Measurements from ENCODE around the gene IGFBP7.
A peak's percentile ranks its signal among the peaks of the same experiment; 100 is the strongest.

Gene IGFBP7

GRCh38 chr4:57109847-57110639 is at the start of gene IGFBP7:
IGFBP7 (minus strand) TSS chr4:57110385; CDS start chr4:57110351, 34 bp downstream.
- ChIA-PET CTCF (no interaction called here), POLR2A (interaction anchor here (0.5 to 1.2 kb wide), 2 partner anchors 9 to 10 kb away, joined by 3 to 4 read pairs; no protein-coding TSS in a partner anchor)
- peak; percentile 48 for DNase-seq (ENCODE audit: extremely low spot score)
- no peak for TF ChIP-seq ELF4 (IDR thresholded peaks at IDR 0.05)
- 0 out of 2 replicates have a peak, but pooled peaks have one; percentile 36 for TF ChIP-seq LEF1 (IDR thresholded peaks at IDR 0.05; ENCODE audit: borderline replicate concordance)

GRCh38 chr4:57159866-57160265 is 49.7 kb upstream of the IGFBP7 start:
- TF ChIP-seq ELF4 (IDR thresholded peaks at IDR 0.05) (no peak), CTBP1 (IDR thresholded peaks at IDR 0.05; ENCODE audit: borderline replicate concordance) (no peak), HDGF (IDR thresholded peaks at IDR 0.05; ENCODE audit: borderline replicate concordance) (no peak), TARDBP (IDR thresholded peaks at IDR 0.05) (no peak), NFRKB (IDR thresholded peaks at IDR 0.05) (no peak), SP1 (IDR thresholded peaks at IDR 0.05) (no peak), L3MBTL2 (conservative IDR thresholded peaks at IDR 0.05) (no peak), FOXM1 (IDR thresholded peaks at IDR 0.05; ENCODE audit: borderline replicate concordance) (no peak), FOXA1 (IDR thresholded peaks at IDR 0.05) (no peak), ARNT (IDR thresholded peaks at IDR 0.05) (no peak), PKNOX1 (IDR thresholded peaks at IDR 0.05) (no peak), FOXK2 (IDR thresholded peaks at IDR 0.05) (no peak), SUZ12 (IDR thresholded peaks at IDR 0.05) (no peak), BHLHE40 (IDR thresholded peaks at IDR 0.05; ENCODE audit: borderline replicate concordance) (no peak), LEF1 (IDR thresholded peaks at IDR 0.05; ENCODE audit: borderline replicate concordance) (no peak), ZNF384 (IDR thresholded peaks at IDR 0.05) (no peak)
- ChIA-PET CTCF (no interaction called here), POLR2A (no interaction called here)
- DNase-seq (ENCODE audit: extremely low spot score) = no peak

- no peak for TF ChIP-seq ELF4 (IDR thresholded peaks at IDR 0.05)
- TF ChIP-seq ZNF384 (IDR thresholded peaks at IDR 0.05) = no peak
- TF ChIP-seq PKNOX1 (IDR thresholded peaks at IDR 0.05) = no peak
- no peak for TF ChIP-seq BHLHE40 (IDR thresholded peaks at IDR 0.05; ENCODE audit: borderline replicate concordance)
- no peak for TF ChIP-seq L3MBTL2 (conservative IDR thresholded peaks at IDR 0.05)
- TF ChIP-seq FOXM1 (IDR thresholded peaks at IDR 0.05; ENCODE audit: borderline replicate concordance) = no peak
- TF ChIP-seq FOXA1 (IDR thresholded peaks at IDR 0.05) = no peak
- no peak for TF ChIP-seq TARDBP (IDR thresholded peaks at IDR 0.05)
- TF ChIP-seq SUZ12 (IDR thresholded peaks at IDR 0.05) = no peak
- no peak for TF ChIP-seq SP1 (IDR thresholded peaks at IDR 0.05)
- TF ChIP-seq FOXK2 (IDR thresholded peaks at IDR 0.05) = no peak
- TF ChIP-seq HDGF (IDR thresholded peaks at IDR 0.05; ENCODE audit: borderline replicate concordance) = no peak
- no peak for TF ChIP-seq NFRKB (IDR thresholded peaks at IDR 0.05)
- TF ChIP-seq ARNT (IDR thresholded peaks at IDR 0.05) = no peak
- TF ChIP-seq CTBP1 (IDR thresholded peaks at IDR 0.05; ENCODE audit: borderline replicate concordance) = no peak
- no peak for TF ChIP-seq LEF1 (IDR thresholded peaks at IDR 0.05; ENCODE audit: borderline replicate concordance)
- ChIA-PET POLR2A (no interaction called here), CTCF (no interaction called here)
- DNase-seq (ENCODE audit: extremely low spot score) = no peak
Measured at GRCh38 chr4:57158762-57159161, 48.6 kb upstream of the IGFBP7 start.

- CTCF ChIA-PET = no interaction called here
- no peak for DNase-seq (ENCODE audit: extremely low spot score)
- POLR2A ChIA-PET = no interaction called here
- TF ChIP-seq PKNOX1 (IDR thresholded peaks at IDR 0.05) (no peak), NFRKB (IDR thresholded peaks at IDR 0.05) (no peak), TARDBP (IDR thresholded peaks at IDR 0.05) (no peak), FOXA1 (IDR thresholded peaks at IDR 0.05) (no peak), CTBP1 (IDR thresholded peaks at IDR 0.05; ENCODE audit: borderline replicate concordance) (no peak), ZNF384 (IDR thresholded peaks at IDR 0.05) (no peak), FOXM1 (IDR thresholded peaks at IDR 0.05; ENCODE audit: borderline replicate concordance) (no peak)
Measured at GRCh38 chr4:57158221-57158620, 48.0 kb upstream of the IGFBP7 start.

- DNase-seq (ENCODE audit: extremely low spot score) = no peak
- ChIA-PET CTCF (no interaction called here), POLR2A (no interaction called here)
- no peak for TF ChIP-seq SP1 (IDR thresholded peaks at IDR 0.05)
- no peak for TF ChIP-seq HDGF (IDR thresholded peaks at IDR 0.05; ENCODE audit: borderline replicate concordance)
Measured at GRCh38 chr4:57157596-57158137, 47.5 kb upstream of the IGFBP7 start.

GRCh38 chr4:57156242-57156990 is 46.2 kb upstream of the IGFBP7 start:
- ChIA-PET CTCF (interaction anchor here (0.6 to 1.0 kb wide), 2 partner anchors 25 to 118 kb away, joined by 3 to 4 read pairs; no protein-coding TSS in a partner anchor), POLR2A (no interaction called here)
- no peak for DNase-seq (ENCODE audit: extremely low spot score)
- no peak for TF ChIP-seq ZNF384 (IDR thresholded peaks at IDR 0.05)
- no peak for TF ChIP-seq LEF1 (IDR thresholded peaks at IDR 0.05; ENCODE audit: borderline replicate concordance)
- no peak for TF ChIP-seq FOXK2 (IDR thresholded peaks at IDR 0.05)
- TF ChIP-seq ELF4 (IDR thresholded peaks at IDR 0.05) = no peak
- TF ChIP-seq TARDBP (IDR thresholded peaks at IDR 0.05) = no peak
- TF ChIP-seq FOXA1 (IDR thresholded peaks at IDR 0.05) = no peak
- no peak for TF ChIP-seq BHLHE40 (IDR thresholded peaks at IDR 0.05; ENCODE audit: borderline replicate concordance)
